ENCODE results near the gene PPP1R15B.

- TF ChIP-seq CTCF (conservative IDR thresholded peaks at IDR 0.05; ENCODE audit: low read length) (no peak), EZH2phosphoT487 (IDR thresholded peaks at IDR 0.05; ENCODE audit: borderline replicate concordance, low read depth, low read length) (no peak)
Measured at GRCh38 chr1:204447736-204448135, 36.1 kb upstream of the PPP1R15B start.
